ENCODE measurements around the gene TMEM175. TPM values are rescaled to one million over a fixed set of nuclear protein-coding genes. Genes with fewer than 3 reads are reported as not detected.
A peak's percentile ranks its signal among the peaks of the same experiment; 100 is the strongest.

The TMEM175 gene
- total and polyA plus RNA-seq, 2 donors (not counting 1 experiment from before 2014, with no cell fraction given): 44.4 to 432 TPM

GRCh38 chr4:930028-930551, 2.2 kb upstream of the TMEM175 start:
- ChIA-PET POLR2A (no interaction called here), CTCF (interaction anchor here (9.9 kb wide), 1 partner anchor 57 kb away, joined by 68 read pairs; the partner anchor contains the start of gene IDUA)
- TF ChIP-seq, protein P1, sequence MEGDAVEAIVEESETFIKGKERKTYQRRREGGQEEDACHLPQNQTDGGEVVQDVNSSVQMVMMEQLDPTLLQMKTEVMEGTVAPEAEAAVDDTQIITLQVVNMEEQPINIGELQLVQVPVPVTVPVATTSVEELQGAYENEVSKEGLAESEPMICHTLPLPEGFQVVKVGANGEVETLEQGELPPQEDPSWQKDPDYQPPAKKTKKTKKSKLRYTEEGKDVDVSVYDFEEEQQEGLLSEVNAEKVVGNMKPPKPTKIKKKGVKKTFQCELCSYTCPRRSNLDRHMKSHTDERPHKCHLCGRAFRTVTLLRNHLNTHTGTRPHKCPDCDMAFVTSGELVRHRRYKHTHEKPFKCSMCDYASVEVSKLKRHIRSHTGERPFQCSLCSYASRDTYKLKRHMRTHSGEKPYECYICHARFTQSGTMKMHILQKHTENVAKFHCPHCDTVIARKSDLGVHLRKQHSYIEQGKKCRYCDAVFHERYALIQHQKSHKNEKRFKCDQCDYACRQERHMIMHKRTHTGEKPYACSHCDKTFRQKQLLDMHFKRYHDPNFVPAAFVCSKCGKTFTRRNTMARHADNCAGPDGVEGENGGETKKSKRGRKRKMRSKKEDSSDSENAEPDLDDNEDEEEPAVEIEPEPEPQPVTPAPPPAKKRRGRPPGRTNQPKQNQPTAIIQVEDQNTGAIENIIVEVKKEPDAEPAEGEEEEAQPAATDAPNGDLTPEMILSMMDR (IDR thresholded peaks at IDR 0.05): no peak
- no peak for TF ChIP-seq EZH2 (IDR thresholded peaks at IDR 0.05; ENCODE audit: borderline replicate concordance, insufficient read depth, low read depth, low read length, poor library complexity, severe bottlenecking)
- Mint-ChIP-seq H3K4me1 (peaks cover 79% of the 10 kb centered on the region), H3K27ac (peak overlapping the region; percentile 96), H3K4me3 (peak overlapping the region; percentile 91), H3K27me3 (no peaks in the 10 kb centered on the region), H3K9me3 (ENCODE audit: insufficient read depth) (no peaks in the 10 kb centered on the region)
- 32% methylated on average over 3 of the region's 3 CpGs for whole genome bisulfite sequencing (ENCODE audit: insufficient coverage)
- H3K9me3 ChIP-seq (ENCODE audit: control extremely low read depth in 1 of 3, control insufficient read depth in 2 of 3, insufficient read depth in 1 of 3, low read length in 2 of 3): no peaks in the 10 kb centered on the region
- H3K79me2 ChIP-seq (ENCODE audit: control insufficient read depth, insufficient read depth, low read length): peaks cover 88% of the 10 kb centered on the region
- H3K9ac ChIP-seq (ENCODE audit: low read length): no peak overlapping the region
- no peaks in the 10 kb centered on the region for H3K27me3 ChIP-seq (replicated peaks in 1 of 4; ENCODE audit: control extremely low read depth in 1 of 4, control insufficient read depth in 3 of 4, insufficient read depth in 4 of 4, low read length in 3 of 4)
- H3K4me2 ChIP-seq (replicated peaks; ENCODE audit: low read depth, low read length, poor library complexity, severe bottlenecking): peak overlapping the region; percentile 97
- H2AFZ ChIP-seq (ENCODE audit: insufficient read depth, low read depth, low read length, poor library complexity, severe bottlenecking): no peak overlapping the region
- DNase-seq (no peak), ATAC-seq (ENCODE audit: low read depth) (no peak)
- no peak overlapping the region for H3K4me3 ChIP-seq (ENCODE audit: control extremely low read depth in 1 of 5, extremely low read depth in 1 of 5, insufficient read depth in 1 of 5, low read depth in 2 of 5, low read length in 4 of 5)
- peak overlapping the region; percentile 2 to 98 for H3K27ac ChIP-seq (ENCODE audit: low read length in 2 of 2)
- peaks cover 53% of the 10 kb centered on the region for H4K20me1 ChIP-seq (ENCODE audit: control insufficient read depth, insufficient read depth, low read length, poor library complexity, severe bottlenecking)
- intact Hi-C loops (cut with micrococcal nuclease): loop anchor here (10.0 kb wide), 2 partner anchors 225 to 435 kb away; partner anchors contain the start of genes PCGF3, PIGG and ZNF721
- H3K4me1 ChIP-seq (ENCODE audit: control insufficient read depth in 2 of 2, insufficient read depth in 2 of 2, low read length in 2 of 2): peaks cover 57 to 66% of the 10 kb centered on the region in 2 donors
- H3K36me3 ChIP-seq (replicated peaks in 1 of 2; ENCODE audit: control extremely low read depth in 1 of 2, control insufficient read depth in 1 of 2, extremely low read depth in 1 of 2, insufficient read depth in 2 of 2, low read length in 1 of 2): peaks cover 0 to 14% of the 10 kb centered on the region in 2 experiments

DNA sequence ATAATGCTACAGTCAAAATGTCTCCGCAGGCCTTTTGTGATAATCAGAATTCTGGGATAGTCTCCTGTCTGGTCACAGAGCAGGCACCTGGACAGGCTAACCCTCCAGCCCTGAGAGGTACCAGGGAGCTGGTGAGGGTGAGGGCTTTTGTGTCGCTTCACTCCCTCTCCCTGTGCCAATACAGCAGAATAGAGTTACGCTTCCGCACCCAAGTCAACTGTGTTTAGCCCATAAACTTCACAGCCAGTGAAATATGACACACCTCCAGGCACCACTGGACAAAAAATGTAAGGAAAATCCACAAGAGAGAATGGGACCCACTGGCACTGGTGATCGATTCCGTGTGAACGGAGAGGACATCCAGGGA, 1.4 kb upstream of the TMEM175 start:
- H3K4me3 ChIP-seq (ENCODE audit: control extremely low read depth in 1 of 5, extremely low read depth in 1 of 5, insufficient read depth in 1 of 5, low read depth in 2 of 5, low read length in 4 of 5): peak overlapping the region; percentile 34 to 99 (median 93)
- intact Hi-C loops (cut with micrococcal nuclease): loop anchor here (10.0 kb wide), 2 partner anchors 226 to 436 kb away; partner anchors contain the start of genes PCGF3, PIGG and ZNF721
- peak overlapping the region; percentile 97 for H3K4me2 ChIP-seq (replicated peaks; ENCODE audit: low read depth, low read length, poor library complexity, severe bottlenecking)
- no peak for DNase-seq
- H3K27me3 ChIP-seq (replicated peaks in 1 of 4; ENCODE audit: control extremely low read depth in 1 of 4, control insufficient read depth in 3 of 4, insufficient read depth in 4 of 4, low read length in 3 of 4): no peaks in the 10 kb centered on the region
- no peaks in the 10 kb centered on the region for H3K27me3 Mint-ChIP-seq
- H3K4me1 Mint-ChIP-seq: peaks cover 79% of the 10 kb centered on the region
- H3K9ac ChIP-seq (ENCODE audit: low read length): peak overlapping the region; percentile 99
- peaks cover 0 to 10% of the 10 kb centered on the region in 2 experiments for H3K36me3 ChIP-seq (replicated peaks in 1 of 2; ENCODE audit: control extremely low read depth in 1 of 2, control insufficient read depth in 1 of 2, extremely low read depth in 1 of 2, insufficient read depth in 2 of 2, low read length in 1 of 2)
- TF ChIP-seq, protein P1 (IDR thresholded peaks at IDR 0.05): no peak
- no peak for TF ChIP-seq EZH2 (IDR thresholded peaks at IDR 0.05; ENCODE audit: borderline replicate concordance, insufficient read depth, low read depth, low read length, poor library complexity, severe bottlenecking)
- peaks cover 50% of the 10 kb centered on the region for H4K20me1 ChIP-seq (ENCODE audit: control insufficient read depth, insufficient read depth, low read length, poor library complexity, severe bottlenecking)
- no peaks in the 10 kb centered on the region for H3K9me3 Mint-ChIP-seq (ENCODE audit: insufficient read depth)
- CTCF ChIA-PET: interaction anchor here (1.8 to 9.9 kb wide), 2 partner anchors 8 to 57 kb away, joined by 11 to 68 read pairs; partner anchors contain the start of gene IDUA
- peak overlapping the region; percentile 91 for H3K4me3 Mint-ChIP-seq
- H3K79me2 ChIP-seq (ENCODE audit: control insufficient read depth, insufficient read depth, low read length): peaks cover 80% of the 10 kb centered on the region
- POLR2A ChIA-PET: interaction anchor here (2.5 kb wide), 1 partner anchor 8 kb away, joined by 25 read pairs; no protein-coding TSS in a partner anchor
- ATAC-seq (ENCODE audit: low read depth): no peak
- H3K27ac Mint-ChIP-seq: peak overlapping the region; percentile 96
- 78% methylated on average over 6 of the region's 7 CpGs for WGBS (ENCODE audit: insufficient coverage)
- H3K4me1 ChIP-seq (ENCODE audit: control insufficient read depth in 2 of 2, insufficient read depth in 2 of 2, low read length in 2 of 2): peaks cover 57 to 64% of the 10 kb centered on the region in 2 donors
- no peak overlapping the region for H2AFZ ChIP-seq (ENCODE audit: insufficient read depth, low read depth, low read length, poor library complexity, severe bottlenecking)
- peak overlapping the region; percentile 2 to 98 for H3K27ac ChIP-seq (ENCODE audit: low read length in 2 of 2)
- no peaks in the 10 kb centered on the region for H3K9me3 ChIP-seq (ENCODE audit: control extremely low read depth in 1 of 3, control insufficient read depth in 2 of 3, insufficient read depth in 1 of 3, low read length in 2 of 3)
